ENCODE data around the gene POLG.

POLG gene

DNA sequence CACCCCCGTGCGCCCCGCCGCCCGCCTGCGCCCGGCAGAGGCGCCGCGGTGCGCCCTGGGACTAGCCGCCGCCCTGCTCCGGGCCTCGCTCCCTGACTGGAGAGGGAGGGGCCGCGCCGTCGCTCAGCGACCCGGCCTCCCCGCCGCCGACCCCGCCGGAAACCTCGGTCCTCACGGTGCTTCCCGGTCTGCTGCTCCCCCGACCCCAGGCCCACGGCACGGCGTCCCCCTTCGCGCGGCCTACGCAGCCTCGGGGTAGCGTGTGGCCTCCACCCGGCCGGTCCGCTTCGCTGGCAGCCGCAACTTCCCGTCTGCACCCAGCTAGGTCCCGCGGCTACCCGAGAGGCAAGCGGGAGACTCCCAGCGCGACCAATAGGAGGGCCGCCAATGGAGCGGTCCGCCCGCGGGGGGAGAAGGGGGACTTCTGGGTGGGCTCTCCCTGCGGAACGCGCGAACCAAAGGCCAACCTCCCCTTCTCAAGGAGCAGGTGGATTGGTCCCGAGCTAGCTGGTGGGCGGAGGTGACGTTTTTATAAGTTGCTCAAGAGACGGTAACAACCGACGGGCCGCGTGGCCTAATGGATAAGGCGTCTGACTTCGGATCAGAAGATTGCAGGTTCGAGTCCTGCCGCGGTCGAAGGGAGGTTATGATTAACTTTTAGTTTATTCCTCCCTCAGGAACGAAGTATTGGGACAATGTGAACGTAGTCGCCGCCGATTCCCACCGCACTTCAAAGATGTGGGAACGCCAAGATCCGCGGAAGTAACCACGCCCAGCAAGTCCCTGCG is at the start of gene POLG:
Gene POLG (minus strand): TSS at position 315 of the 788 bp plus-strand sequence. CDS start 1,070 bp downstream, outside the sequence.
- peak; percentile 90 for DNase-seq

DNA sequence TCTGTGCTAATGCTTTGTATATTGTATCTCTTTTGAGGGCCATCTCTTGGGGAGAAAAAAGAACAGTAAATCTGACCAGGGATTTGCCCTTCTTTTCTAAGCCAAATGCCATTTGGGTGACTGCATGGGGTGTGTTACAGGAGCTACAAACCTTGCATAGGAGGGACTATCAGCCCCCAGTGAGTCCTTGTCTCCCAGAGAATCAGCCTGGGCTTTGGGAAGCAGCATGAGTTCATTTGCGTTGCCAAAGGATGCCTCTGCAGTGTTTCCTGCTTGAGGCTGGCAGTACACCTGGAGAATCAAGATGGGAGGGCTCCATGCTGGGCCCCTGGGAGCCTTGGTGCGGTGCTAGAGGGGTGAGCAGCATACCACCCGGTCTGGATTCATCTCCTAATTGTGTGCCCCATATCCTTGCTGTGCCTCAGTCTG is 49.6 kb upstream of the POLG start:
- no peak for DNase-seq

- no peak for DNase-seq
Measured at GRCh38 chr15:89383365-89384175, 48.9 kb upstream of the POLG start.

- DNase-seq, result no peak
Measured at GRCh38 chr15:89381888-89382686, 47.5 kb upstream of the POLG start.

DNA sequence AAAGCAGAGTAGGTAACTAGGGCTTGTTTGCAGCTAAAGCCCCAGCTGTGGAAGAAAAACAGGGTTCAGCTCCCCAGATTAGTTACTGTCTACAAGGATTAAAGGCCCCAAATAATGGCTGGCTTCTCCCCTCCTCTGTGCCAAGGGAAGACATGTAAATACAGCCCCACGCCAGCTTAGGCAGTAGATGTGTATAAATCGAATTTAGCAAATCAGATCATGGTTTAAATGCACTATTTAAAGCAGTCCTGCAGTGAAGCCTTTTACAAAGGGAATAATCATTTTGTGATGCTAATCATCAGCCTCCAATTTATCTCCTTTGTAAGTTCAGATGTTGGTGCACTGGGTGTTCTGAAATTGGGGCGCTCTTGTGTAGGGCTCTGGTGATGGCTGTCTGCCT is 46.7 kb upstream of the POLG start:
- no peak for DNase-seq

DNA sequence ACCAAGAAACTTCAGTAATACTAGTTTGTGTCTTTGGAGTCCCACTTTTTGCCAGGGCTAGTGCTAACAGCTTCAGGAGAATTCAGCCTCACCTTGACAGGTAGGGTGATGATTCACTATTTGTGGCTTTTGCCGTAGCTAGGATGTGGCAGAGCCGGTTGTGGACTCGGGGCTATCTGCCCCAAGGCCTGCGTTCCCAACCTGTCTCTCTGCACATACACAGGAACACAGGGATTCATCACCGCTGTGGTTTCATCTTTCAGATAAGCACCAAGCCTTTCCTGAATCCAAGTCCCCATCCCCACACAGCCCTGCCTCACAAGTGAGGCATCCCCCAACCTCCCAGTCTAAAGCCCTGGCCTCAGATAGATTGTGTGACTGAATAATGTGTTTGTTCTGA is 45.2 kb upstream of the POLG start:
- DNase-seq, result no peak

- no peak for DNase-seq
Measured at GRCh38 chr15:89379251-89379695, 44.6 kb upstream of the POLG start.

GRCh38 chr15:89378296-89379151 is 43.9 kb upstream of the POLG start:
- DNase-seq, result no peak

DNA sequence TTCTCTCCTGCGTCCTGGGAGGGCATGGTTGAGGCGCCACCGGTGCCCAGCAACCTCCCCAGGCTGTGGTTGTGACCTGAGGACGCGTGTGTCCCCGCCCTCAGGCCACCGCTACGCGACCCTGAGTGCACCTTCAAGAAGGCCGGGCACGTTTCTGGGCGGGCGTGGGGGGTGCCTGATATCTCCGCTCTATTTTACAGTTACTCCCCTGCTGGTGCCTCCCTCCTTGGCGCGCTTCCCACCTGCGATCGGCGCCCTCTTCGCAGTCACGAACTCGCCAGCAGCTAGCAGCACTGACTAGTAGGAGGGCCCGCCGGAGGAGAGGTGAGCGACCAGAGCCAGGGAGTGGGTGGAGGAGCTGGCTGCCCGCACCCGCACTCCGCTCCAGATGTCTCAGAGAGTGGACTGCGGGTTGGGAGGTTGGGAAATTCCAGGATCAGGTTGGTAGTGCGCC is 43.2 kb upstream of the POLG start:
- no peak for DNase-seq

GRCh38 chr15:89377024-89377841 is 42.6 kb upstream of the POLG start:
- DNase-seq, result no peak

- DNase-seq, result no peak
Measured at GRCh38 chr15:89376388-89376787, 41.8 kb upstream of the POLG start.

- DNase-seq, result no peak
Measured at GRCh38 chr15:89375093-89376005, 40.7 kb upstream of the POLG start.

DNA sequence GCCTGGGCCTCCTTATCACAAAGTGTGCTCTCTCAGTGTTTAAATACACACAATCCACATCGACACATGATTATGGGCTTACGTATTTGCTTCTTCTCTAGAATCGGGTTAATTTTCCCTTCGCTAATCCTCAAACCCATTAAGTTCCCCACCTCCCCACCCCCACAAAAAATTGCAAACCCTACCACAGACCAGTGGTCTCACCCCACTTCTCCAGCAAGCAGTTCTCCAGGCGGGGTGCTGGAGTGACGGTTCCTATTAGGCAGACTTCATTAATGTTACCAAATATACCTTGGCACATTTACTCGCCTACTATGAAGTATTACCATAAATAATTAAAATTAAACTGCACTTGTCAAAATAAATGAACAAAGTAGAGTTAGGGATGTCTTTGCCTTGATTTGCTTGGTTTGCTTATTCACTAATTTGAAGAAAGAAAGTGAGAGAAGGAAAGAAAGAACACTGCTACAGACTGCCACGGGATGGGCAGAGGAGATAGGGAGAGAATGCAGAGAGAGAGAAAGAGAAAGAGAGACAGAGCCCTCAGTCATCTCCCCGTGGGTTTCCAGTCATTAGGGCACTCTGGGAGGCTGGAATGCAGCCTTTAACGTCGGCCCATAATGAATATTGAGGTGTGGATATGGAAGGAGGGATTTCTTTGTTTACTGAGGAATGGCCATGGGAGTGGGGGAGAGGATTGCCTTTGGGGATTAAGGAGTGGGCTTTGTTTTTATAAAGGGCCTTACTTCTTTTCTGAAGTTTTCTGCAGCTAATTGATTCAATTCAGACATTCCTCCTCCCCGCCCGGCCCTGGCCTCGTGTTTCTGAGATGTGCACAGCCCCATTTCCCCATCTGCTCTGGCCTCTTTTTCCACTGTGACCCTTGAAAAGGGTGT is 39.7 kb upstream of the POLG start:
- DNase-seq, result no peak

GRCh38 chr15:89372069-89372935 is 37.7 kb upstream of the POLG start:
- no peak for DNase-seq

- DNase-seq, result no peak
Measured at GRCh38 chr15:89371228-89372044, 36.8 kb upstream of the POLG start.

- DNase-seq, result no peak
Measured at GRCh38 chr15:89370978-89371227, 36.3 kb upstream of the POLG start.
